Activated T-cell treated with anti-CD3 and anti-CD28 coated beads, Interleukin-2, amount 50 U/mL, for 4 hours (primary cell): Measurements from ENCODE around the gene KIAA1217. TPM values are rescaled to one million over a fixed set of nuclear protein-coding genes. Genes with fewer than 3 reads are reported as not detected.

ENCODE experiments used
- ATAC-seq, 2 donors: fragments of 200-7000 bp; cut with Tn5 transposase; one replicate each; pipeline ENCODE4 v1.10.0; 2021
- DNase-seq: peaks from one replicate; pipeline ENCODE4 v3.0.0-alpha.2; 2020
- H3K27me3 Mint-ChIP-seq: one replicate; pipeline ENCODE4 v1.8.0; 2021; ENCODE audit warnings: low read depth, mixed read lengths
- H3K36me3 Mint-ChIP-seq: one replicate; pipeline ENCODE4 v1.8.0; 2022; ENCODE audit warnings: mixed read lengths; ENCODE audit not compliant: insufficient read depth
- H3K4me1 Mint-ChIP-seq: one replicate; pipeline ENCODE4 v1.8.0; 2021; ENCODE audit warnings: low read depth, mixed read lengths
- H3K4me3 Mint-ChIP-seq: one replicate; pipeline ENCODE4 v1.8.0; 2021; ENCODE audit warnings: mild to moderate bottlenecking, moderate library complexity, mixed read lengths
- H3K9me3 Mint-ChIP-seq: one replicate; pipeline ENCODE4 v1.8.0; 2021; ENCODE audit warnings: mixed read lengths
- total RNA-seq, 3 donors: library from RNA; stranded (reverse); gene quantifications; one replicate each; pipeline ENCODE4 v1.2.1, GENCODE V29; 2021

The KIAA1217 gene
- total RNA-seq, 3 donors from 2014 or later: 0.20 to 0.87 (median 0.50) TPM

DNA sequence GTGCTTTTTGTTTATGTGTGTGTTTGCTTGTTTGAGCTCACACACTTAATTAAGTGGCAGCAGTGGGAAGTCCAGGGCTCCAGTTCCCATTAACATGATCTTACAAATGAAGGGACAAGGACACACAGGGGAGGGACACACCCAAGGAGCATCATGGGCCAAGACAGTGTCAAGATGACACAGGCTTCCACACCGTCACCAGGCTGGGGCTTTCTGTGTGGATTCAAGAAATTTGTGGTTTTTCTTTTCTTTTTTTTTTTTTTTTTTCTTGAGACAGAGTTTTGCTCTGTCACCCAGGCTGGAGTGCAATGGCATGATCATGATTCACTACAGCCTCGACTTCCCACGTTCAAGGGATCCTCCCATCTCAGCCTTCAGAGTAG is 173.6 kb downstream of the KIAA1217 start:
- Mint-ChIP-seq H3K4me3 (no peak overlapping the region), H3K27me3 (peaks cover 23% of the 10 kb centered on the region), H3K9me3 (no peaks in the 10 kb centered on the region), H3K4me1 (peaks cover 5% of the 10 kb centered on the region), H3K36me3 (no peaks in the 10 kb centered on the region)
- peak in 1 of 2 donors; percentile 46 for ATAC-seq
- DNase-seq: no peak

DNA sequence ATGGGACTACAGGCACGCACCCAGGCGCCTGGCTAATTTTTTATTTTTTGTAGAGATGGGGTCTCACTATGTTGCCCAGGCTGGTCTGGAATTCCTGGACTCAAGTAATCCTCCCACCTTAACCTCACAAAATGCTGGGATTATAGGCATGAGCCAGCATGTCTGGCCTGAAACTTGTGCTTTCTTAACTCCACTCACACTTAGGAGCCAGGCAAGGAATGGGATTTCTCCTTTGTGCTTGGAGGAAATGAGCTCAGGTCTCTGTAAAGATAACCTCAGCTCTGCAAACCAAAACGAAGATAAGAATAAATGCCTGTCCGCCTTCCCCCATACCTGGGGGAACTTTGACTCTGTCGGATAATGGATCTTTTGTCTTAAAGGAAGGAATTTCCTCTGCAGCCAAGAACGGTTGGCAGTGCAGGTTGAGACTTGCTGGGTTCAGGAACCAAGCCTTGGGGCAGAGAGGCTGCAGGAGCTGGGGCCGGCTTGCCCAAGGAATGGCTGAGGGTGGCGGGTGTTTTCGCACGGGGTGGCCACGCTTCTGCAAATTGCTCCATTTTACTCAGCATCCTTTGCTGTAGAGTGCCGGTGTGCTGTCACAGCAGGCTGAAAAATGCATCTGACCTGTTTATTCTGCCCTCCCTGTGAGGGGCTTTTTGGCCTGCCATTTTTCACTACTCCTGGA is 174.2 kb downstream of the KIAA1217 start:
- DNase-seq: no peak
- Mint-ChIP-seq H3K9me3 (no peaks in the 10 kb centered on the region), H3K4me1 (peaks cover 5% of the 10 kb centered on the region), H3K4me3 (no peak overlapping the region), H3K36me3 (no peaks in the 10 kb centered on the region), H3K27me3 (peaks cover 23% of the 10 kb centered on the region)
- ATAC-seq: peak; percentile 44 to 59

DNA sequence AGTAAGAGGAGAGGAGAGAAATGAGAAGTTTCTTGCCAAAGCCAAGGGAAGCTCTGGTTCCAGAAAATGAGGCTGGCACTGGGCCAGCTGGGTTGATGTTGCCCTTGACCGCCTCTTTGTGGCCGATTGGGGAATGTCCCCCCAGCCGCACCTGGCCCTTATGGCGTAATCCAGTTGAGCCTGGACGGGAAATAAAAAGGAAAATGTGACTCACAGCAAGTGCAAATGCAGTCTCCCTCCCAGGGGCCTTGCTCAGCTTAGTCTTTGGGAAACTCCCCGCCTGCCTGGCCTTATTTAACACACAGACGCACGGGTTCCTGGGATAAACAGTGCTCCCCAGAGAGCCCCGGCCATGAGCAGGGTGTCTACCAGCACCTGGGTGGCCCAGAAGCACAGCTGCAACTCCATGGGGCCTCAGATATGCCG is 174.8 kb downstream of the KIAA1217 start:
- Mint-ChIP-seq H3K36me3 (no peaks in the 10 kb centered on the region), H3K4me1 (peaks cover 5% of the 10 kb centered on the region), H3K27me3 (peaks cover 24% of the 10 kb centered on the region), H3K4me3 (no peak overlapping the region), H3K9me3 (no peaks in the 10 kb centered on the region)
- DNase-seq (no peak), ATAC-seq (peak; percentile 50 to 73)

- no peaks in the 10 kb centered on the region for H3K36me3 Mint-ChIP-seq
- no peaks in the 10 kb centered on the region for H3K9me3 Mint-ChIP-seq
These were observed 176.0 kb downstream of the KIAA1217 start for GRCh38 chr10:24384954-24385353.

GRCh38 chr10:24385776-24386175 is 176.8 kb downstream of the KIAA1217 start:
- DNase-seq (no peak), ATAC-seq (no peak)
- Mint-ChIP-seq H3K4me3 (no peak overlapping the region), H3K9me3 (no peaks in the 10 kb centered on the region), H3K27me3 (peaks cover 24% of the 10 kb centered on the region), H3K4me1 (peaks cover 5% of the 10 kb centered on the region), H3K36me3 (no peaks in the 10 kb centered on the region)

More at GRCh38 chr10:24384954-24385353, 176.0 kb downstream of the KIAA1217 start:
- Mint-ChIP-seq H3K27me3 (peaks cover 24% of the 10 kb centered on the region), H3K4me1 (peaks cover 5% of the 10 kb centered on the region), H3K4me3 (no peak overlapping the region)
- no peak for ATAC-seq
- no peak for DNase-seq

GRCh38 chr10:24390146-24390700 is 181.3 kb downstream of the KIAA1217 start:
- H3K27me3 Mint-ChIP-seq: peaks cover 13% of the 10 kb centered on the region

GRCh38 chr10:24390746-24391145 is 181.8 kb downstream of the KIAA1217 start:
- no peaks in the 10 kb centered on the region for H3K4me1 Mint-ChIP-seq
- H3K27me3 Mint-ChIP-seq: peaks cover 13% of the 10 kb centered on the region
- DNase-seq: no peak
- no peak overlapping the region for H3K4me3 Mint-ChIP-seq
- no peak for ATAC-seq
- H3K36me3 Mint-ChIP-seq: no peaks in the 10 kb centered on the region
- H3K9me3 Mint-ChIP-seq: no peaks in the 10 kb centered on the region

More at GRCh38 chr10:24390146-24390700, 181.3 kb downstream of the KIAA1217 start:
- ATAC-seq (no peak), DNase-seq (no peak)
- Mint-ChIP-seq H3K4me1 (no peaks in the 10 kb centered on the region), H3K4me3 (no peak overlapping the region), H3K36me3 (no peaks in the 10 kb centered on the region), H3K9me3 (no peaks in the 10 kb centered on the region)

DNA sequence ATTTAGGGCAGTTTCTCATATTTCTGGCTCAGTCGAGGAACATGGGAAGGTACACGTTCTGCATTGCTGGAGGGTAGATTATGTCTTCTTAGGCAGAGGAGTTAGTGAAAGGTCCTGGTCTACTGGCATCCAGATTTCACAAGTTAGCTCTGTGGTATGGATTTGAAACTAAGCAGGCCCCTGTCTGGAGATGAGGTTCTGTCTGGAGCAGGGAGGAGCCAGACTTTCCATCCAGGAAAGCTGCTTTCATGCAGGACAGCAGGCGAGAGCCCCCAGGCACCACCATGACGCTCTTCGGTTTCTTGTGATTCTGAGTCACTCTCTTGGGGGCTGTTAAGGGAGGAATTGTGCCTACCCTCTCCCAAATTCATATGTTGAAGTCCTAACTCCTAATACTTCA is 184.3 kb downstream of the KIAA1217 start:
- Mint-ChIP-seq H3K9me3 (no peaks in the 10 kb centered on the region), H3K36me3 (no peaks in the 10 kb centered on the region), H3K4me1 (no peaks in the 10 kb centered on the region), H3K4me3 (no peak overlapping the region), H3K27me3 (peaks cover 13% of the 10 kb centered on the region)
- ATAC-seq (no peak), DNase-seq (no peak)

DNA sequence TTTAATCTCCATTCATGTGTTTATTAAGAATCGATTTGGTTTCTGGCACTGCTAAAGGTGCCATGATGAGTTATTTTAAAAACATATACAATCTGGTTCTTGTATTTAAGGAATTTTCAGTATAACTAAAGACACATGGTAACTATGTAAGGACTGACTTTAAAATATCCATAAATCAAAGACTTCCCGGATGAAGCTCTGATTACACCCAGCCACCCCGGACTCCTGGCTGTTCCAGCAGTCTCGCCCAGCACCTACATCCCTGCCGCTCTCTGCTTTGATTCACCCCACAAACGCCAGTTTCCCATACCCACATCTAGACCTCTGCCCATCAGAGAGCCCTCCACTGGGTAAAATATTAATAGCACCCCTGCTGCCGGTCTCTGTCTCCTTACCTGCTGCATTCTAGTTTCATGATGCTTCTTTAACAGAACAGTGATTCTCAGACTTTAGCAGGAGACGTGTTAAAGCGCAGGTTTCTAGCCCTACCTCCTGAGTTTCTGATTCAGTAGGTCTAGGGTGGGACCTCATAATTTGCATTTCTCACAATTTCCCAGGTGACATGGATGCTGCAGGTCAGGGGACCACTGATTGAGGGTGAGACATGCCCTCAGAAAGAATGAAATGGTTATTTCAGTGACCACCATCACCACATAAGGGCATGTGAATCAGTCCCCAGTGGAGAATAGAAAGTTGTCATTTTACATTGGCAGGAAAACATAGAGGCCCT is 185.7 kb downstream of the KIAA1217 start:
- H3K36me3 Mint-ChIP-seq: no peaks in the 10 kb centered on the region
- no peak for ATAC-seq
- H3K4me3 Mint-ChIP-seq: no peak overlapping the region
- H3K4me1 Mint-ChIP-seq: no peaks in the 10 kb centered on the region
- peaks cover 12% of the 10 kb centered on the region for H3K27me3 Mint-ChIP-seq
- no peak for DNase-seq
- H3K9me3 Mint-ChIP-seq: no peaks in the 10 kb centered on the region

GRCh38 chr10:24396396-24396795 is 187.5 kb downstream of the KIAA1217 start:
- Mint-ChIP-seq H3K36me3 (no peaks in the 10 kb centered on the region), H3K9me3 (no peaks in the 10 kb centered on the region), H3K4me1 (no peaks in the 10 kb centered on the region), H3K4me3 (no peak overlapping the region), H3K27me3 (peaks cover 12% of the 10 kb centered on the region)
- DNase-seq (no peak), ATAC-seq (no peak)

DNA sequence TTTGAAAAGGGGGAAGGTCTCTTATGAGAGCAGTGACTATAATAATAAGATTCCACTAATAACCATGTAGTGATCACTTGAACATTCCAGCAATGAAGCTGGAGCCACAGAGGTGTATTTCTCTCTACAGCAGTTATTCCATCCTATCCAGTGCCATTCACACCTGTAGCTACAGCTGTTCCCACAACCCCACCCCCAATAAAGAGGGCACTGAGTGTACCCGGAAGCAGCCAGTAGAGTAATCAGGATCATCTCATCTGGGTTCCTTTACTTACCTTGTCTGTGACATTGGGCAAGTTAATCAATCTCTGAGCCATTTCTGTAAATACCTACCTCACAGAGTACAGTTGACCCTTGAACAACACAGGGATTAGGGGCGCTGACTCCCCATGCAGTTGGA is 188.7 kb downstream of the KIAA1217 start:
- Mint-ChIP-seq H3K27me3 (peaks cover 14% of the 10 kb centered on the region), H3K9me3 (no peaks in the 10 kb centered on the region), H3K36me3 (no peaks in the 10 kb centered on the region), H3K4me3 (no peak overlapping the region), H3K4me1 (no peaks in the 10 kb centered on the region)
- ATAC-seq (no peak), DNase-seq (no peak)

GRCh38 chr10:24404567-24404966 is 195.6 kb downstream of the KIAA1217 start:
- Mint-ChIP-seq H3K4me3 (no peak overlapping the region), H3K36me3 (no peaks in the 10 kb centered on the region), H3K27me3 (peaks cover 3% of the 10 kb centered on the region), H3K4me1 (no peaks in the 10 kb centered on the region), H3K9me3 (no peaks in the 10 kb centered on the region)
- ATAC-seq: no peak
- no peak for DNase-seq

GRCh38 chr10:24405635-24406034 is 196.7 kb downstream of the KIAA1217 start:
- H3K36me3 Mint-ChIP-seq: no peaks in the 10 kb centered on the region
- H3K4me3 Mint-ChIP-seq: no peak overlapping the region
- ATAC-seq (no peak), DNase-seq (no peak)
- H3K27me3 Mint-ChIP-seq: peaks cover 3% of the 10 kb centered on the region
- no peaks in the 10 kb centered on the region for H3K9me3 Mint-ChIP-seq
- H3K4me1 Mint-ChIP-seq: no peaks in the 10 kb centered on the region

GRCh38 chr10:24406809-24407483 is 198.0 kb downstream of the KIAA1217 start:
- DNase-seq: no peak
- no peak for ATAC-seq
- Mint-ChIP-seq H3K4me3 (no peak overlapping the region), H3K9me3 (no peaks in the 10 kb centered on the region), H3K36me3 (no peaks in the 10 kb centered on the region), H3K4me1 (no peaks in the 10 kb centered on the region), H3K27me3 (no peaks in the 10 kb centered on the region)
